Endothelial cell of hepatic sinusoid (primary cell): ENCODE measurements around the gene CABLES1.

Experiments used
- in situ Hi-C: cut with HindIII; loops from 2 replicates; pipeline ENCODE4 v1.10.0; 2017; ENCODE audit warnings: low sequenced_read_pairs

CABLES1 gene

GRCh38 chr18:23109163-23109562, 26.1 kb upstream of the CABLES1 start:
- in situ Hi-C loops, result loop anchor here (5.0 kb wide), 1 partner anchor 52 kb away; no protein-coding TSS in a partner anchor

- in situ Hi-C loops, result no loop called here
These were observed 21.7 kb upstream of the CABLES1 start for GRCh38 chr18:23113576-23113975.

GRCh38 chr18:23114171-23114881, 21.0 kb upstream of the CABLES1 start:
- in situ Hi-C loops, result no loop called here

- in situ Hi-C loops, result no loop called here
These were observed 20.4 kb upstream of the CABLES1 start for GRCh38 chr18:23114911-23115310.

GRCh38 chr18:23115683-23116096, 19.6 kb upstream of the CABLES1 start:
- in situ Hi-C loops, result no loop called here

- in situ Hi-C loops, result no loop called here
These were observed 14.2 kb upstream of the CABLES1 start for GRCh38 chr18:23121133-23121532.

GRCh38 chr18:23122334-23123229, 12.7 kb upstream of the CABLES1 start:
- in situ Hi-C loops, result no loop called here

GRCh38 chr18:23126376-23127056, 8.8 kb upstream of the CABLES1 start:
- in situ Hi-C loops, result no loop called here

- in situ Hi-C loops, result no loop called here
These were observed 8.2 kb upstream of the CABLES1 start for GRCh38 chr18:23127090-23127489.

GRCh38 chr18:23129355-23130002, 5.8 kb upstream of the CABLES1 start:
- in situ Hi-C loops, result loop anchor here (5.0 kb wide), 2 partner anchors 98 to 228 kb away; no protein-coding TSS in a partner anchor

- in situ Hi-C loops, result loop anchor here (5.0 kb wide), 2 partner anchors 95 to 225 kb away; no protein-coding TSS in a partner anchor
These were observed 3.5 kb upstream of the CABLES1 start for GRCh38 chr18:23131693-23132319.

GRCh38 chr18:23133860-23134779, 1.2 kb upstream of the CABLES1 start:
- in situ Hi-C loops, result loop anchor here (5.0 kb wide), 2 partner anchors 93 to 223 kb away; no protein-coding TSS in a partner anchor

- in situ Hi-C loops, result loop anchor here (5.0 kb wide), 1 partner anchor 247 kb away; no protein-coding TSS in a partner anchor
These were observed 453 bp downstream of the CABLES1 start for GRCh38 chr18:23135550-23136325.

- in situ Hi-C loops, result loop anchor here (5.0 kb wide), 1 partner anchor 246 kb away; no protein-coding TSS in a partner anchor
These were observed 1.2 kb downstream of the CABLES1 start for GRCh38 chr18:23136326-23137096.

- in situ Hi-C loops, result loop anchor here (5.0 kb wide), 1 partner anchor 245 kb away; no protein-coding TSS in a partner anchor
These were observed 1.9 kb downstream of the CABLES1 start for GRCh38 chr18:23137097-23137635.

- in situ Hi-C loops, result loop anchor here (5.0 kb wide), 1 partner anchor 244 kb away; no protein-coding TSS in a partner anchor
These were observed 2.5 kb downstream of the CABLES1 start for GRCh38 chr18:23137788-23138216.

GRCh38 chr18:23138471-23138870, 3.2 kb downstream of the CABLES1 start:
- in situ Hi-C loops, result loop anchor here (5.0 kb wide), 1 partner anchor 244 kb away; no protein-coding TSS in a partner anchor
